Posterior vena cava (tissue), 2 donors: ENCODE data around the gene BRD8. TPM values are rescaled to one million over a fixed set of nuclear protein-coding genes. Genes with fewer than 3 reads are reported as not detected.

Experiments used
- DNase-seq: peaks from one replicate; pipeline ENCODE4 v3.0.0-alpha.2; 2020; ENCODE audit warnings: low spot score
- intact Hi-C, 2 donors: fragments of 100-400 bp; cut with DNase I; formaldehyde crosslinking; loops; one replicate each; pipeline versions ENCODE4 v1.14.1 to v1.14.2; 2022 to 2023
- total RNA-seq, 2 donors: library from RNA; stranded (reverse); fragmentation: NEBNext Ultra II Directional; extraction: Animal tissue kit (Norgen Biotek cat#: 25700); gene quantifications; one replicate each; pipeline ENCODE4 v1.2.1, GENCODE V29; 2021
- donor health status: DM: yes; HTN: yes; CAD: no.
- donor health status: DM: yes; HTN: yes; CAD: no.

BRD8 gene
- total RNA-seq, 2 donors from 2014 or later, result 28.8 to 31.4 TPM

- DNase-seq, result no peak
- intact Hi-C loops, result no loop called here
These were observed 68.8 kb downstream of the BRD8 start for GRCh38 chr5:138109463-138110265.

DNA sequence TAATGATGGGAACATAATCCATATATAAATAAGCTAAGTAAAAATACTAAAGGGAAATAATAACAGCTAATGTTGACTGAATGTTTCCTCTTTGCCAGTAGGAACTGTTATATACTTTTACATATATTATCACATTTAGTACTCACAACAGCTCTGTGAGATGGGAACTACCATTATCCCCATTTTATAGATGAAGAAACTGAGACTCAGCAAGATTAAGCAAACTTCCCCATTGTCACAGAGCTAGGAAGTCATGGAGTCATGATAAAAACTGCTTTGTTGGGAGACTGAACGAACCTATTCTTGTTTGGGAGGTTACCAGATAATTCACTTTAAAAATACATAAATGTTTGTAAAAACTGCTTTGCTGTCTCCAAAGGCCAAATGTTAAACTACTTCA is 71.2 kb downstream of the BRD8 start:
- intact Hi-C loops, result no loop called here

GRCh38 chr5:138105709-138106108 is 72.7 kb downstream of the BRD8 start:
- no peak for DNase-seq
- intact Hi-C loops, result no loop called here

More for the DNA sequence above, 71.2 kb downstream of the BRD8 start:
- no peak for DNase-seq

GRCh38 chr5:138103319-138103637 is 75.2 kb downstream of the BRD8 start:
- intact Hi-C loops, result no loop called here
- no peak for DNase-seq

DNA sequence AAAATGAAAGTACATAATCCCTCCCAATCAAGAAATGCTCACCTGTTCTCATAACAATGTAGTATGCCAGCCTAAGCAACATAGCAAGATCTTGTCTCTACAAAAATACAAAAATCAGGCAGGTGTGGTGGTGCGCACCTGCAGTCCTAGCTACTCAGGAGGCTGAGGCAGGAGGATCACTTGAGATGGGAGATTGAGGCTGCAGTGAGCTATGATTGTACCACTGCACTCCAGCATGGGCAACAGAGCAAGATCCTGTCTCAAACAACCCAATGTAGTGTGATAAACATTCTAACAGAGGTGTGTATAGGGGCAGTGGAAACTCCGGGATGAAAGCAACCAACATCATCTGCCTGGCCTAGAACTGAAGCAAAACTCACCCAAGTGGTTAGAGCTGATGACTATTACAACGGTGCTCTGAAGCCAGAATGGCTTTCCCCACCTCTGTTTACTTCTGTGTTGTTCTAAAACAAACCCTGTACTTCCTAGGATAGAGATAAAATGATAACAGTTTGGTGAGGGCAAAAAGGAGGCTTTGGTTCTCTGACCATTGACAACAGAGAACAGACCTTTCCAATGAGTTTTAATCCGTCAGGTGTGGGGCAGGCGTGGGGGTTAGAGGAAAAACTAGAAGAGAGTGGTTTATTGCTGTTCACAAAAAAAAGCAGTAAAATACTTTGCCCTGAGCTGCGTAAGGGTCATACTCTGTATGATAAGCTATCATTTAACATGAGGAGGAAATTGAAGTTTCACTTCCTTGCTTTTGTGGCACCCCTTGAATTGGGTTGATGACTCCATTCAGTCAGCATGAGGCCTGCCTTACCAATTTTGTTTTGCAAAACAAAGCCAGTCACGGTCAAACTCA is 75.7 kb downstream of the BRD8 start:
- no peak for DNase-seq
- intact Hi-C loops, result no loop called here

- intact Hi-C loops, result no loop called here
- DNase-seq, result no peak
These were observed 81.2 kb downstream of the BRD8 start for GRCh38 chr5:138096997-138097828.

- intact Hi-C loops, result no loop called here
- no peak for DNase-seq
These were observed 82.1 kb downstream of the BRD8 start for GRCh38 chr5:138096363-138096762.

DNA sequence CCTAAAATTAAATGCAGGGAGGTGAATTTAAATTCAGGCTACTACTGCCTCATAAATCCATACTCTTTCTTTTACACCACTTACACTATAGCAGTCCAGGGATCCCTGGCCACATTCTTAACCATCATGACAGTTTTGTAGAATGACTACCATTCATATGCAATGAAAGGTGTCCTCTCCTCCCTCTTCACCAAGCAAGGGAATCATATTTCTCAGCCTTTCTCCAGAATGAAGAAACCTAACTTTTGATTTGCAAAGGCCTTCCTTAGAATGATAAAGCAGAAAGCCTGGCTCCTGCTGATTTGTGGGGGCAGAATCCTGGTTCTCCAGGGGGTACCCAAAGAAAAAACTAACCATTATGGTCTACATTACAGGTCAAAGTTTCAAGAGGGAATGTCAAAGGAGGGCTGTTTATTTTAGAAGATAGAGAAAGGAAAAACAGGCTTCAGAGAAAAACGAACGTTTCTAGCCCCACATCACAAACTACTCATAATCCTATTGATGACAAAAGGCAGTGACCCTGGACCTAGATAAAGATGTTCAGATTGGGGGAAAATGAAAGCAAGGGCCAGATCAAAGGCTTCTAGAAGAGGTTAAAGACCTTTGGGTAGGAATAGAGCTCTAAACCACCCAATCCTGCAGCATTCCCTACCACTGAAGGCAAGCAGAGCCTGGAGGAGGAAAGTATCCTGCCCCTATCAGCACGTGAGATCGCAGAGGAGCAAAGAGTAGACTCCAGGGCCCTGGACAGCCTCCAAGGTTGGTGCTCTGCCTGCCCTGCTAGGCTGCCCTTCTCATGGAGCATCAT is 83.1 kb downstream of the BRD8 start:
- DNase-seq, result no peak
- intact Hi-C loops, result no loop called here

GRCh38 chr5:138093036-138093435 is 85.4 kb downstream of the BRD8 start:
- intact Hi-C loops, result no loop called here
- DNase-seq, result no peak

- intact Hi-C loops, result no loop called here
- no peak for DNase-seq
These were observed 86.1 kb downstream of the BRD8 start for GRCh38 chr5:138092301-138092700.

DNA sequence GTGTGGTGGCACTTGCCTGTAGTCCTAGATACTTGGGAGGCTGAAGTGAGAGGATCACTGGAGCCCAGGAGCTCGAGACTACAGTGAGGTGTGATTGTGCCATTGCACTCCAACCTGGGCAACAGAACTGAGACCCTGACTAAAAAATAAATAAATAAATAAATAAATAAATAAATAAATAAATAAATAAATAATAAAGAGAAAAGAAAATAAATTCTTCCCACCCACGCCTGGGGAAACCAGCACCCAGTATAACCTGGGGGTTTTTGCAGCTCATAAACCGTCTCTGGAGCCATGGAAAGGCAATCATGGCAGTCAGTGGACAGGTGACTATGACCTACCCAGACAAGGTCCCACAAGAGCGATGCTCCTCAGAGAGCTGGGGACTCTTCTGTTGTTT is 86.7 kb downstream of the BRD8 start:
- intact Hi-C loops, result no loop called here
- DNase-seq, result no peak

Other genes starting within 250 kb of the BRD8 start
- 10 to 100 TPM; 70.3 to 70.9 TPM for gene FAM13B, start 145.6 kb downstream of the BRD8 start, total RNA-seq
- gene WNT8A, start 94.6 kb downstream of the BRD8 start, total RNA-seq, result not detected
- 1 to 10 TPM; 1.5 to 2.3 TPM for gene NME5, start 39.2 kb downstream of the BRD8 start, total RNA-seq
- 1 to 10 TPM in 1 of 2 donors, under 1 TPM in 1; 0.52 to 1.1 TPM for gene KIF20A, start 482 bp upstream of the BRD8 start, total RNA-seq
- gene CDC23, start 34.7 kb upstream of the BRD8 start, total RNA-seq, result 10 to 100 TPM; 14.0 to 18.0 TPM
- gene GFRA3, start 96.0 kb upstream of the BRD8 start, total RNA-seq, result under 1 TPM in 1 of 2 donors, not detected in 1; 0.43 TPM
- not detected for gene CDC25C, start 153.2 kb upstream of the BRD8 start, total RNA-seq
- gene FAM53C, start 159.6 kb upstream of the BRD8 start, total RNA-seq, result 10 to 100 TPM; 18.7 to 20.7 TPM
- 10 to 100 TPM; 49.7 to 54.5 TPM for gene KDM3B, start 174.1 kb upstream of the BRD8 start, total RNA-seq